GM21367 (cell line): ENCODE results near the gene SNX27.

ENCODE experiments used
- ATAC-seq: cut with Tn5 transposase; IDR thresholded peaks from one replicate; pipeline ENCODE4 v1.9.1; 2021; ENCODE audit not compliant: unreplicated experiment

The SNX27 gene

DNA sequence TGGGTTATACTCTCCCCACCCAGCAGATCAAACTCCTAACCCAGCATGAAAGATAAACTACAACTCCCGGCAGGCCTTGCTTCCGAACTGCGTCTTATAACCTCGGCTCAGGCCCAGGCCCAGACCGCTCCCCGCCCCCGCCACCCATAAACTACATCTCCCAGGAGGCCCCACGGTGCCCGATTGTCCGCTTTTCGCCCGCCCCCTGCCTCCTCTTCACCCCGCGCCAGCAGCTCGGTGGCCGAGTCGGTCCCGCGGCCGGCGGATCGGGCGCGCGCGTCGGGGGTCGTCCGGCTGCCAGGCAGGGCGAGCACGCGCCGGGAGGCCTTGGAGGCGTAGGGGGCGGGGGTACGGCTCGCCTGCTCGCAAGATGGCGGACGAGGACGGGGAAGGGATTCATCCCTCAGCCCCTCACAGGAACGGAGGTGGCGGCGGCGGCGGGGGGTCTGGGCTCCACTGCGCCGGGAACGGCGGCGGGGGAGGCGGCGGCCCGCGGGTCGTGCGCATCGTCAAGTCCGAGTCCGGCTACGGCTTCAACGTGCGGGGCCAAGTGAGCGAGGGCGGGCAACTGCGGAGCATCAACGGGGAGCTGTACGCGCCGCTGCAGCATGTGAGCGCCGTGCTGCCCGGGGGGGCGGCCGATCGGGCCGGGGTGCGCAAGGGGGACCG lies at the start of gene SNX27:
Gene SNX27, plus strand, starts transcription at position 219 of the 669 bp plus-strand sequence. Its CDS starts 152 bp downstream, at position 371.
- ATAC-seq = peak; percentile 85

GRCh38 chr1:151562661-151563060 lies 49.2 kb upstream of the SNX27 start:
- no peak for ATAC-seq

- ATAC-seq = no peak
Observed at GRCh38 chr1:151563376-151563775, 48.5 kb upstream of the SNX27 start.

DNA sequence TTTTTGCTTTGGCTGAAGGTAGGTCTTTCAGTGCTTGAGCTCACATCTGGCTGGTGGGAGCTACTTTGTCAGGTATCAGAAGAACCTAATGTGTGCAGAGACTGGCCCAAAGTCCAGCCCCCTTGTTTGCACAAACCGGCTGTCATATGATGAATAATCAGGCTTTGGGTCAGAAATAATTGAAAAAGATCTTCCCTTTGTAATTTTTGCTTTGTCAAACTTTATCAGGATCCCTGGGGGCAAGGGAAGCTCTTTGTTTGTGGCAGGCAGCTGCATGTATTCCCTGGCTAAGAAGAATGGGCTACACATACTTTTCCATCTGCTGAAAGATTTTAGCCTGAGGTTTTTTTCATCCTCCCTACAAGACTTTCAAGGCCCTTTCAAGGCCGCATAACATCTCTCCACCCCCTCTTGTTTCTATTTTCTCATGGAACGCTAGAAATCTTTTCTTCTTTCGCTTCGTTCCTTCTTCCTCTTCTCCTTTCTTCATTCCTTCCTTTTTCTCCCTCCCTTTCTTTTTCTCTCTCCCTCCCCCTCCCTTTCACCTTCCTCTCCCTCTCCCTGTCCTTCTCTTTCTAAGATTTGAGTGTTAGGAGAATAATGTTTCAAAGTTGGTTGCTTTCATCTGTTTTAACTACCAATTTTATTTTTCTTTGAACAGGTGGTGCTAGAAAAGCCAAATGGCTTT lies 46.2 kb upstream of the SNX27 start:
- ATAC-seq = no peak

DNA sequence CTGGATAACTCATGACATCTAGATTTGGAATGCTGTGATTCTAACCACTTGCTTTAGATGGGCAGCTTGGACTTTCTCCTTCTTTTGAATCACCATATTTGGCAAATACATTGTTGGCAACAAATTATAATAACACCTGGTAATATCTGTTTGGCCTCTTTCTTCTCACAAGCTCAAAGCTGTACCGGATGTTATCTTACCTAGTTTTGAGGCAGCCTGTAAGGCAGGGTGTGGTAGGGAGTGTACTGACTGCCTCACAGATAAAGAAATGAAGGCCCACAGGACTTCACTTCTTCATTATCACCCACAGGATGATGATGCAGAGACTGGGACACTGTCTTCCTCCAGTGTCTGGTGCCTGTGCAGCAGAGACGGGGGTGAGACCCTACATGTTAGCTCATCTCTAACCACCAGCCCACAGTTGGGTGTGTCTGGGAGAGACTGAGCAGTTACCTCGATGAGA lies 43.2 kb upstream of the SNX27 start:
- no peak for ATAC-seq

DNA sequence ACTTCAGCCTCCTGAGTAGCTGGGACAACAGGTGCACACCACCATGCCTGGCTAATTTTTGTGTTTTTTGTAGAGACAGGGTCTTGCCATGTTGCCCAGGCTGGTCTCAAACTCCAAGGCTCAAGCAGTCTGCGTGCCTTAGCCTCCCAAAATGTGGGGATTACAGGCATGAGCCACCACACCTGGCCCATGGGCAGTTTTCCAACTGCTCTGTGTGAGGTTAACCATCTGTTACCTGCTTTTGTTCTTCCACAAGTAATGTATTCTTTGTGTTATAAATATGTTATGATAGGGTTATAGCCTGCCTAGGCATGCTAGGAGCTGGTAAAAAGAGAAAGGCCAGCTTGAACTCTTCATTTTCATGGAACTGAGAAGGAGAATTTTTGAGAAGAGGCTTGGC lies 41.0 kb upstream of the SNX27 start:
- ATAC-seq = no peak

DNA sequence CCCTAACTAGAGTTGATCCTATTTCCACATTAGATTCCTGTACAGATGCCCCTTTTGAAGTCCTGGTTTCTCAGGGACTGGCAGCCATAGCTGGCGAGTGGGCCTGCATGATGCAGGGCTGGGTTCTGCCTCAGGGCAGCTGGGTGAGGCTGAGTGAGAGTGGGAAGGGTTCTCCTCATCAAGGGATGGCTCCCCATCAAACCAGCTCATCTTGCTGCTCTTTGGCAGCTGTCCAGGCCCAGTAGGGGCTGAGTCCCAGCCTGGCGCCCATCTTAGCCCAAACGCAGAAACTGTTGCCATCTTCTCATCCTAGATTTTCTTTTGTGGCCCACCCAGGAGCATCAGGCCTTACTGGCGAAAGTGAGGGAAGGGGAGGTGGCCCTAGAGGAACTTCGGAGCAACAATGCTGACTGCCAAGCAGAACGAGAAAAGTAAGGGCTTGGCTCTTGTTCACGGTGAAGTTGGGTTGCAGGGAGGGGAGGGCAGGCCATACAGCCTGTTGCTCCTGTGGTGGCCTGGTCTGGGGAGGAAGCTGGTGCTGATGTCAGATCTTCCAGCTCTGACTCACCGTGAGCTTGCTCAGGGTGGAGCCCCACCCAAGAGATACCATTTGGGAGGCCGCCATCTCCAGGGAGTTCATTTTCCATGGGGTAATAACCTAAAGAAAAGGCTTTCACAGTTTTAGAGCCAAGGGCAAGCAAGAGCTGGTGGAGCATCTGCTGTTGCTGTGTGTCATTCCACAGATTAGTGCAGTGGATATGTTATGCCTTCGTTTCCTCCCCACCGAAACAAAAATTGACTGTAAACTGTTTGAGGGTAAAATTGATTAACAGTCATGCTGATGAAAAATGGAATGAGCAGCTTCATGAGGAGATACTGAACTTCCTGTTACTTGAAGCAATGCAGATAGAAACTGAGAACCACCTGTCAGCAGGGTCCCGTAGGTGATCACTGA lies 37.0 kb upstream of the SNX27 start:
- no peak for ATAC-seq

GRCh38 chr1:151577173-151577572 lies 34.7 kb upstream of the SNX27 start:
- ATAC-seq = no peak

- ATAC-seq = no peak
Observed at GRCh38 chr1:151578941-151579340, 32.9 kb upstream of the SNX27 start.

DNA sequence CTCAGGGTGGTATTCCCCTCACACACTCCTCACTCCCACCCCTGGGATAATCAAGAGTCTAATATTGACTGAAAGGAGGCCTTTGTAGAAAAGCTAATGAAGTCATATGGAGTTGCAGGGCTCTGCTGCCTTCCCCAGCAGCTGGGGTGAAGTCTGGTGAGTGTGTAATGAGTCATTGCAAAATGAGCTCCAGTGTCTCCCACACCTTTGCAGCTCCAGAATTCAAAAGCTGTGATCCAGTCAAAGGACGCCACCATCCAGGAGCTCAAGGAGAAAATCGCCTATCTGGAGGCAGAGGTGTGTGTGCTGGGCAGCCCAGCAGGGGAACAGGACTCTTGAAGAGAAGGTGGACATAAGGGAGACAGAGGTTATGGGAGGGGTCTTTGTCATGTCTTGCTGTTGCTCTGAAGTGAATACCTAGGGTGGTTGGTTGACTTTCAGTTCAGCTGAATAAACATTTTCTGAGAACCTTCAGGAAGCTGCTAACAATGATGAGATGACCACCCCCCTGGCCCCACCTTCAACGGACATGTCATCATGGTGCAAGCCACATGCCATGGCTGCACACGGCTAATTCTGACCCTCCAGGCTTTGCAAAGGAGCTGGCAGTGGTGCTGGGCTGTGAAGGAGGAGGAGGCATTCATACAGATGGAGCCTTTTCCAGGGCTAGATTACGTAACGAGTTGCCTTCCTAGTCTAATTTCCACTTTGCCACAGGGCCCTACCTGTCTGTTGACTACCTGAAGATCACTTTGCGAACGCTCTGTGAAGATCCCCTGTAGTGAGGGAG lies 32.2 kb upstream of the SNX27 start:
- no peak for ATAC-seq

GRCh38 chr1:151581451-151581850 lies 30.4 kb upstream of the SNX27 start:
- no peak for ATAC-seq

GRCh38 chr1:151581921-151582320 lies 29.9 kb upstream of the SNX27 start:
- no peak for ATAC-seq

DNA sequence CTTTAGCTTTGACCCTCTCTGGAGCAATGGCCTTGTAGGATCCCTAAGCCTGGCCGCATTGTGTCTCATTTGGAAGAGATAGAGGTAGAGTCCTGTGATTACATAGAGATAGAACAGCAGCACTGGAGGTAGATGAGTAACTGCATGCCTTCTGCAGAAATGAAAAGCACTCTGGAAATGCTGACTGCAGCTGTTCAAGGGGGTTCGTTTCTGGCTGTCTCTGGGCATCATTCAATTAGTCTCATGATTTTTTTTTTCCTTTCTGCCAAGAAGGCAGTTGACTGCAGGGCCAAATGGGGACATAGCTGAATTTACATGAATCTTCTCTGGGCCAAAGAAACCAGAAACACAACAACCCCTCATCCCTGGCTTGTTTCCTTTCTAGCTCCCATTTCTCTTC lies 28.1 kb upstream of the SNX27 start:
- no peak for ATAC-seq

GRCh38 chr1:151584278-151584677 lies 27.6 kb upstream of the SNX27 start:
- ATAC-seq = no peak

GRCh38 chr1:151584780-151585179 lies 27.1 kb upstream of the SNX27 start:
- ATAC-seq = no peak

DNA sequence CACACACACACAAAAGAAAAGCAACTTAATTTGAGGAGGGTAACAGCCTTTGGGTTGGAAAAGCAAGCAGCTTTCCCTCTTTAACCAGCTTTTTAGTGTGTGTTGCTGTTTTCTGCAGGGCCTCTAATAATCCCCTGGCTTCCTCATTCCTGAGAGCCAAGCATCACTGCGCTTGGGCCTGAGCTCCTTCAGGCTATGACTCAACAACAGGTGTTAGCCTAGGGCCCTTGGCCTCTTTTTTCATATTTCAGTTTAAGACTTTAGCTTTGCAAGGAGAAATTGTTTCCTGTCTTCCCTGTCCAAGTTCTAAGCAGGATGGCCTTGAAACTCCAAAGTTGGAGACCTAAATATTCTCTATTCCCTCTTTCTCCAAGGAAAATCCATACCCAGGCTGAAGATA lies 26.2 kb upstream of the SNX27 start:
- no peak for ATAC-seq

DNA sequence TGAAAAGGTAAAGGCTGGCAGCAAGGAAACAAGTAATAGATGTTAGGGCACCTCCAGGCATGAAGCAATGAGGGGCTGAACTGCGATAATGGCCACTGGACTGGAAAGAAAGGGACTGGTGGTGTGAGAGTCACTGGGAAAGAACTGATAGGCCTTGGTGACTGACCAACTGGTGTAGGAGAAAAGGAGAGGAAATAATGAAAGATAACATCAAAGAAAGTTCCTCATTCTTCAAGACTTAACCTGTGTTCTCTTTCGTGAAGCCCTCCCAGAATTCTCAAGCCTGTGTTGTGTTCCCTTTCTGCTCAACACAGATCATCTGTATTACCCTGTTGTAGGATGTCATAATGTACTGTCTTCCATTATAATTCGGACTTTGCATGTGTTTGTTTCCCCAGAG lies 20.9 kb upstream of the SNX27 start:
- ATAC-seq = no peak

DNA sequence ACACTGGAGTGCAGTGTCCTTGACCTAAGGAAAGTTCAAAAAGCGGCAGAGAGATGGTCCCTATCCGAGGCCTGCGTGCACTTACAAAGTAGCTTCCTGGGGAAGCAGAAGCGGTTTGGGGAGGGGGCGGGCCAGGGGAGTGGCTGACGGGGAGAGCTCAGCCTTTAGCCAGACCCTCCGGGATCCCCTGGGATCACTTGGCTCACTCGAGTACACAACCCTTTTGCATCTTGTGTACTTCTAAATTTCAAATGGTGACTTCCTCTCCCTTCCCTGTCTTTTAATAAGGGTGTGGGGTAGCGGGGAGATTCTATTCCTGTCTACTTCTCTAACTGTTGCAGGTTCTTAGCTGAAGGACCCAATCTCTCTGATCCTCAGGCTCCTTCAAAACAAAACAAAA lies 18.1 kb upstream of the SNX27 start:
- no peak for ATAC-seq

DNA sequence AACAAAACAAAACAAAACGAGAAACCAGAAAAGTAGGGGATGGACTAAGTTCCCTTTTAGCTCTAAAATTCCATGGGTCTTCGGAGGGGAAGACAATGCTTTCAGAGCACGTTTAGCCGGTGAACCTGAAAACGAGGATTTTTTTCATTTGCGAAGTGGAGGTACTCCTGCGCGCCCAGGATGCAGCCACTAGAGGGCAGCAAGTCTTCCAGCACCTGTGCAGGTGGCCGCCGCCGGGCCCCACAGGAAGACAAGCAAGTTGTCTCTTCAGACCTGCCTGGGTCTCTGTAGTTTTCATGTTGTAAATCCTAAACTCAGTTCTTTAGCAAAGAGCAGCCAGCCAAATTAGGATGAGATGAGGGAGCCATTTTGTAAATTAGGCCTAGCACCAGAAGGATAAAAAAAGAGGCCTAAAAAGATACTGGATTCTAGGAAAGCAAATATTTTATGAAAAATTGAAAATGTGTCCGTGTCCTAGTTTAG lies 17.7 kb upstream of the SNX27 start:
- ATAC-seq = no peak

DNA sequence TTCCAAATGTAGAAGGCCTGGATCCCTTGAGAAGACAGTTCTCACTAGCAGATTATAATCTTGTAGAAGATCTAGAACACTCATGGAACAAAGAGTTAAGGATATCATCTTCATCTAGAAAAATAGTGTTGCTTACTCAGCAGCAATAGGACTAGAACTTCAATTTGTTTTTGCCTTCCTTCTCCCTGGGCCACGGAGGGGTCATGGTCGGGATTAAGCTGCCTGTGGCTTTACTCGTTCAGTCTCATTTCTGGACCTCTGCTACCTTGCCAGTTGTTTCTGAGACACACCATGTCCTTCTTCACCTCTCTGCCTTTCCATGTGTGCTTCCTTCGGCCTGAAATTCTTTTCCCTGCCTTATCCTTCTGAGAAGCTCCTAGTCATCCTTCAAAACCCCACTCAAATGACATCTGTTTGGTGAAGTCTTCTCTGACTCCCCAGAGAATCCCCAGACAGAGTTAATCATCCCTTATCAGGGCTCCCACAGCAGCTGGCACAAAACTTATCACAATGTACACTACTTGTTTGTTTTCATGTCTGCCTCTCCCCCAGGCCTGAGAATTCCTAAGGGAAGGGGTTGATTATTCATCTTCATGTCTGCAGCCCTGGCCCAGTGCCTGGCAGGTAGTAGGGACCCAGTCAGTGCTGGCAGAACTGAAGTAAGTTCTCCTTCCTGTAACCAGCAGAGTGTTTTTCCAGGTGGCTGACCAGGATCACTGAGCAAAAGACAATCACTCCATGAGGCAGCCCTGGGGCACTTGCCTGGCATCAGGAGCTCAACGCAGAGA lies 15.5 kb upstream of the SNX27 start:
- ATAC-seq = no peak
